ENCODE results near the gene GALM. TPM values are rescaled to one million over a fixed set of nuclear protein-coding genes. Genes with fewer than 3 reads are reported as not detected.

GALM gene
- total and polyA plus RNA-seq, 2 of the 8 experiments (the other 6 are each of a cell fraction or from before 2014, with no cell fraction given): 9.9 to 13.1 TPM

DNA sequence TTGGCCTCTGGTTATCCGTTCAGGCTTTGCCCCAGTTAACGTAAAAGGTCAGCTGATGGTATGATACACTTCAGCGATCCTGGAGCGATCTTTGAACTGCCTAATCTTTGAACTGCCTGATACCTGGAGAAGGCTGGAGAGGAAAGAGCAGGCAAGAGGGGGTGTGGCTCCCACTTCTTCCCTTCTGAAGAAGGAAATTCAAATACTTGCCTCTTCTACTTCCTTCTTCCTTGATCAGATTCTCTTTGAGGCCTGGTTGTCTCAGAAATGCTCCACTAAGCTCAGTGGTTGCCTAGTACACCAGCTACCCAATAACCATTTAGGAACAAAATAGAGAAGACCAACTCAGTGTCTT, 619 bp downstream of the GALM start:
- Histone ChIP-seq H2AK5ac (ENCODE audit: low read depth, low read length) (no peak overlapping the region), H4K8ac (ENCODE audit: extremely low read depth, insufficient read depth, low read length) (no peak overlapping the region), H2BK15ac (ENCODE audit: low read length) (no peak overlapping the region), H3K36me3 (ENCODE audit: control insufficient read depth in 2 of 4, insufficient read depth in 4 of 4, low read length in 3 of 4) (no peaks in the 10 kb centered on the region), H4K91ac (replicated peaks; ENCODE audit: insufficient read length, low read length) (no peak overlapping the region), H3K9ac (replicated peaks in 1 of 4; ENCODE audit: extremely low read depth in 1 of 4, low read depth in 3 of 4, low read length in 3 of 4) (peak overlapping the region in 3 of 4 experiments; percentile 51 to 61 (median 58); a peak in 5 of 7 replicates), H3K27me3 (replicated peaks in 1 of 4; ENCODE audit: control insufficient read depth in 3 of 4, extremely low read depth in 1 of 4, insufficient read depth in 3 of 4, low read length in 3 of 4) (no peaks in the 10 kb centered on the region), H2BK20ac (ENCODE audit: low read length) (no peak overlapping the region), H3K56ac (replicated peaks; ENCODE audit: insufficient read length, low read depth, low read length) (no peak overlapping the region), H3K4me1 (replicated peaks in 1 of 4; ENCODE audit: control insufficient read depth in 3 of 4, insufficient read depth in 4 of 4, low read length in 3 of 4) (peaks cover 0 to 11% (median 2%) of the 10 kb centered on the region in 4 experiments; a peak in 4 of 7 replicates), H3K4ac (replicated peaks; ENCODE audit: insufficient read length, low read depth, low read length) (no peak overlapping the region), H3K79me1 (ENCODE audit: low read depth, low read length) (no peaks in the 10 kb centered on the region; the same call in 1 of the 2 replicates), H3K79me2 (ENCODE audit: control insufficient read depth in 1 of 2, insufficient read depth in 2 of 2, low read length in 2 of 2) (no peaks in the 10 kb centered on the region; a peak in 1 of 4 replicates), H2AFZ (ENCODE audit: low read length) (peak overlapping the region; percentile 89), H3K23ac (ENCODE audit: insufficient read length) (no peak overlapping the region), H2BK120ac (replicated peaks; ENCODE audit: low read depth, low read length) (no peak overlapping the region), H3K9me3 (ENCODE audit: insufficient read depth in 2 of 2, low read depth in 1 of 2, low read length in 1 of 2) (no peaks in the 10 kb centered on the region), H2BK5ac (ENCODE audit: low read depth, low read length) (no peak overlapping the region), H3K18ac (ENCODE audit: extremely low read depth, low read length) (no peak overlapping the region), H4K20me1 (replicated peaks in 1 of 2; ENCODE audit: control insufficient read depth in 1 of 2, insufficient read depth in 2 of 2, low read length in 2 of 2) (no peaks in the 10 kb centered on the region), H2BK12ac (ENCODE audit: low read depth, low read length) (no peak overlapping the region), H3K4me3 (ENCODE audit: extremely low read depth in 1 of 4, insufficient read depth in 2 of 4, low read depth in 3 of 4, low read length in 4 of 4) (peak overlapping the region; percentile 44 to 85 (median 76)), H3K4me2 (ENCODE audit: insufficient read depth in 1 of 2, low read depth in 2 of 2, low read length in 2 of 2) (peak overlapping the region; percentile 86 to 93), H3K14ac (ENCODE audit: insufficient read length) (no peak overlapping the region), H3K23me2 (ENCODE audit: low read depth, low read length) (peaks cover 5% of the 10 kb centered on the region), H3K27ac (ENCODE audit: low read depth, low read length) (no peak overlapping the region), H4K5ac (ENCODE audit: insufficient read length, low read depth, low read length) (no peak overlapping the region)
- no peak for FAIRE-seq
- ChIA-PET POLR2A (ENCODE audit: partially characterized antibody) (interaction anchor here (0.9 to 4.0 kb wide), 5 partner anchors 15 to 85 kb away, joined by 3 to 28 read pairs (median 4); partner anchors contain the start of genes HNRNPLL and SRSF7), CTCF (ENCODE audit: partially characterized antibody) (interaction anchor here (1.2 to 1.5 kb wide), 6 partner anchors 9 to 143 kb away, joined by 3 to 5 read pairs (median 4); no protein-coding TSS in a partner anchor)
- WGBS, 2 experiments (ENCODE audit: extremely low coverage in 1 of 2, insufficient coverage in 1 of 2, insufficient read length in 1 of 2, insufficient replicate concordance in 2 of 2, low coverage in 1 of 2, low lambda C conversion rate in 2 of 2, missing lambda C conversion rate in 1 of 2): 12% methylated on average over 4 of the region's 4 CpGs; no CpG with 5 or more reads in 1 of the 2 experiments
- no peak for DNase-seq (ENCODE audit: low read depth in 1 of 2, low spot score in 2 of 2)
- TF ChIP-seq SP1 (IDR thresholded peaks at IDR 0.05; ENCODE audit: low read depth, low read length): no peak
